Spleen (tissue), 11 donors: ENCODE results near the gene SKI. TPM values are rescaled to one million over a fixed set of nuclear protein-coding genes. Genes with fewer than 3 reads are reported as not detected.

Experiments used
- DNase-seq: peaks from one replicate; pipeline ENCODE4 v3.0.0-alpha.2; 2020
- H3K27ac ChIP-seq, 8 donors: fragments of 200-600 bp; sonication (generic) in 7 of 8; 1 replicate in 4 of 8; 2 replicates in 4 of 8; pipeline versions ENCODE4 v1.5.0 to v1.8.0; 2016 to 2021; ENCODE audit warnings: inconsistent platforms in 4 of 8, mild to moderate bottlenecking in 4 of 8, moderate library complexity in 1 of 8
- H3K27me3 ChIP-seq, 7 donors: fragments of 200-600 bp; sonication (generic) in 6 of 7; replicated peaks in 1 of 7; 1 replicate in 4 of 7; 2 replicates in 3 of 7; pipeline versions ENCODE4 v1.5.0 to v1.8.0; 2016 to 2021; ENCODE audit warnings: inconsistent platforms in 3 of 7, mild to moderate bottlenecking in 1 of 7
- H3K36me3 ChIP-seq, 6 donors: fragments of 200-600 bp; sonication (generic) in 5 of 6; 1 replicate in 4 of 6; 2 replicates in 2 of 6; pipeline versions ENCODE4 v1.5.0 to v1.8.0; 2016 to 2021; ENCODE audit warnings: inconsistent platforms in 2 of 6
- H3K4me1 ChIP-seq, 6 donors: fragments of 200-600 bp; sonication (generic) in 5 of 6; 1 replicate in 3 of 6; 2 replicates in 3 of 6; pipeline versions ENCODE4 v1.5.0 to v1.8.0; 2016 to 2021; ENCODE audit warnings: inconsistent platforms in 3 of 6
- H3K4me3 ChIP-seq, 8 donors: fragments of 200-600 bp; sonication (generic) in 7 of 8; 1 replicate in 4 of 8; 2 replicates in 4 of 8; pipeline versions ENCODE4 v1.5.0 to v1.8.0; 2016 to 2021; ENCODE audit warnings: inconsistent platforms in 4 of 8, mild to moderate bottlenecking in 4 of 8, moderate library complexity in 2 of 8
- H3K9me3 ChIP-seq, 8 donors: fragments of 200-600 bp; sonication (generic) in 7 of 8; 1 replicate in 4 of 8; 2 replicates in 4 of 8; pipeline versions ENCODE4 v1.5.0 to v1.8.0; 2016 to 2021; ENCODE audit warnings: inconsistent platforms in 4 of 8
- CTCF ChIP-seq, 11 experiments: fragments of 200-600 bp in 7 of 11; fragments of 450-650 bp in 4 of 11; sonication (generic) in 4 of 11; IDR thresholded peaks in 8 of 11; conservative IDR thresholded peaks in 3 of 11; 1 replicate in 7 of 11; 2 replicates in 4 of 11; pipeline versions ENCODE4 v1.4.0 to v1.8.0; 2016 to 2021; ENCODE audit warnings: antibody characterized with exemption in 11 of 11, inconsistent platforms in 4 of 11, mild to moderate bottlenecking in 1 of 11
- POLR2A ChIP-seq, 3 donors: fragments of 450-650 bp; IDR thresholded peaks; one replicate each; pipeline ENCODE4 v1.5.1; 2017; ENCODE audit warnings: antibody characterized with exemption in 3 of 3, mild to moderate bottlenecking in 1 of 3
- POLR2AphosphoS5 ChIP-seq, 3 donors: sonication (generic); formaldehyde crosslinking; IDR thresholded peaks; one replicate each; pipeline ENCODE4 v1.5.1; 2017; ENCODE audit warnings: antibody characterized with exemption in 3 of 3
- WGBS, 5 donors: extraction: QIAGEN DNeasy Blood & Tissue Kit in 3 of 5; methylation state at CpG; one replicate each; pipeline versions ENCODE4 v1.1.5 to v1.1.7; 2013 to 2018; 5-methylcytosine and 5-hydroxymethylcytosine counted together
- intact Hi-C: fragments of 100-400 bp; cut with DNase I; formaldehyde crosslinking; loops from one replicate; pipeline ENCODE4 v1.15.0; 2023; ENCODE audit warnings: low total_unique reads
- polyA plus RNA-seq, 3 donors: library from polyadenylated mRNA; stranded (reverse); fragments of 200-250 nt; gene quantifications; one replicate each; pipeline ENCODE4 v1.2.1, GENCODE V29; 2013
- total RNA-seq, 7 donors: library from RNA; depleted of rRNA in 3 of 7; stranded (reverse); fragments of >200 nt in 3 of 7; fragmentation: NEBNext Ultra II Directional in 4 of 7; extraction: Animal tissue kit (Norgen Biotek cat#: 25700) in 4 of 7; gene quantifications; one replicate each; pipeline versions ENCODE4 v1.1.0 to v1.2.1, GENCODE V29; 2016 to 2021
- donor health status: healthy with polysubstance abuse.
- donor health status: DM: no; HTN: no; CAD: no; lungs with moderate emphysema.
- donor health status: DM: no; HTN: no; CAD: no.
- donor health status: Bipolar disorder and iron deficiency.
- donor health status: healthy.
- donor health status: DM: no; HTN: no; CAD: no.
- donor health status: DM: yes; HTN: yes; CAD: no.

Gene SKI
- total and polyA plus RNA-seq, 10 donors: 4.4 to 100.0 (median 54.3) TPM

GRCh38 chr1:2250721-2251281 is 22.7 kb downstream of the SKI start:
- intact Hi-C loops: no loop called here
- no peak for DNase-seq
- WGBS, 5 donors: 78 to 86% (median 85%) methylated on average over 27 of the region's 27 CpGs
- H3K27me3 ChIP-seq: no peaks in the 10 kb centered on the region
- H3K4me1 ChIP-seq: peaks cover 61 to 97% (median 89%) of the 10 kb centered on the region in 6 donors
- H3K36me3 ChIP-seq: peaks cover 0 to 26% (median 0%) of the 10 kb centered on the region in 6 donors
- peaks cover 0 to 16% (median 10%) of the 10 kb centered on the region in 8 donors for H3K9me3 ChIP-seq
- TF ChIP-seq CTCF (IDR thresholded peaks at IDR 0.05 in 8 of 11, conservative IDR thresholded peaks at IDR 0.05 in 3 of 11) (no peak), POLR2AphosphoS5 (IDR thresholded peaks at IDR 0.05) (peak in 1 of 3 donors; percentile 29)
- no peak overlapping the region for H3K4me3 ChIP-seq
- H3K27ac ChIP-seq: peak overlapping the region in 2 of 8 donors; percentile 18 to 27

GRCh38 chr1:2251363-2251762 is 23.2 kb downstream of the SKI start:
- 86 to 89% (median 88%) methylated on average over 14 of the region's 14 CpGs for WGBS, 5 donors
- H3K27me3 ChIP-seq: no peaks in the 10 kb centered on the region
- H3K27ac ChIP-seq: no peak overlapping the region
- TF ChIP-seq CTCF (IDR thresholded peaks at IDR 0.05 in 8 of 11, conservative IDR thresholded peaks at IDR 0.05 in 3 of 11) (no peak), POLR2A (IDR thresholded peaks at IDR 0.05) (no peak), POLR2AphosphoS5 (IDR thresholded peaks at IDR 0.05) (no peak)
- DNase-seq: no peak
- H3K9me3 ChIP-seq: peaks cover 0 to 22% (median 15%) of the 10 kb centered on the region in 8 donors
- intact Hi-C loops: no loop called here
- H3K4me3 ChIP-seq: no peak overlapping the region
- H3K36me3 ChIP-seq: peaks cover 0 to 26% (median 0%) of the 10 kb centered on the region in 6 donors
- peaks cover 57 to 94% (median 85%) of the 10 kb centered on the region in 6 donors for H3K4me1 ChIP-seq

GRCh38 chr1:2251786-2252185 is 23.7 kb downstream of the SKI start:
- H3K9me3 ChIP-seq: peaks cover 0 to 26% (median 19%) of the 10 kb centered on the region in 8 donors
- WGBS, 5 donors: 76 to 89% (median 79%) methylated on average over 17 of the region's 17 CpGs
- intact Hi-C loops: no loop called here
- no peaks in the 10 kb centered on the region for H3K27me3 ChIP-seq
- H3K4me1 ChIP-seq: peaks cover 57 to 94% (median 85%) of the 10 kb centered on the region in 6 donors
- no peak for DNase-seq
- H3K36me3 ChIP-seq: peaks cover 0 to 26% (median 0%) of the 10 kb centered on the region in 6 donors
- TF ChIP-seq POLR2A (IDR thresholded peaks at IDR 0.05) (no peak), CTCF (IDR thresholded peaks at IDR 0.05 in 8 of 11, conservative IDR thresholded peaks at IDR 0.05 in 3 of 11) (no peak), POLR2AphosphoS5 (IDR thresholded peaks at IDR 0.05) (no peak)
- no peak overlapping the region for H3K4me3 ChIP-seq
- H3K27ac ChIP-seq: peak overlapping the region in 1 of 8 donors; percentile 11

- intact Hi-C loops: no loop called here
- peak; percentile 66 for DNase-seq
- Histone ChIP-seq H3K27me3 (no peaks in the 10 kb centered on the region), H3K9me3 (peaks cover 0 to 27% (median 19%) of the 10 kb centered on the region in 8 donors), H3K4me3 (no peak overlapping the region), H3K4me1 (peaks cover 55 to 94% (median 85%) of the 10 kb centered on the region in 6 donors), H3K36me3 (peaks cover 0 to 26% (median 0%) of the 10 kb centered on the region in 6 donors), H3K27ac (peak overlapping the region in 2 of 8 donors; percentile 0 to 11)
- TF ChIP-seq POLR2AphosphoS5 (IDR thresholded peaks at IDR 0.05) (no peak), POLR2A (IDR thresholded peaks at IDR 0.05) (no peak), CTCF (IDR thresholded peaks at IDR 0.05 in 8 of 11, conservative IDR thresholded peaks at IDR 0.05 in 3 of 11) (no peak)
- 85 to 90% (median 88%) methylated on average over 6 to 17 of the region's 17 CpGs for WGBS, 5 donors
Measured at GRCh38 chr1:2252423-2252822, 24.3 kb downstream of the SKI start.
